HG02885 (cell line): ENCODE results near the gene SCNN1A.

ENCODE experiments used
- ATAC-seq: cut with Tn5 transposase; IDR thresholded peaks from one replicate; pipeline ENCODE4 v1.9.1; 2021; ENCODE audit warnings: mild to moderate bottlenecking; ENCODE audit not compliant: unreplicated experiment, poor library complexity

Gene SCNN1A

GRCh38 chr12:6369916-6370575 lies 5.3 kb downstream of the SCNN1A start:
- ATAC-seq: no peak

- no peak for ATAC-seq
Observed at GRCh38 chr12:6368906-6369525, 6.3 kb downstream of the SCNN1A start.

- ATAC-seq: no peak
Observed at GRCh38 chr12:6367969-6368892, 7.1 kb downstream of the SCNN1A start.

DNA sequence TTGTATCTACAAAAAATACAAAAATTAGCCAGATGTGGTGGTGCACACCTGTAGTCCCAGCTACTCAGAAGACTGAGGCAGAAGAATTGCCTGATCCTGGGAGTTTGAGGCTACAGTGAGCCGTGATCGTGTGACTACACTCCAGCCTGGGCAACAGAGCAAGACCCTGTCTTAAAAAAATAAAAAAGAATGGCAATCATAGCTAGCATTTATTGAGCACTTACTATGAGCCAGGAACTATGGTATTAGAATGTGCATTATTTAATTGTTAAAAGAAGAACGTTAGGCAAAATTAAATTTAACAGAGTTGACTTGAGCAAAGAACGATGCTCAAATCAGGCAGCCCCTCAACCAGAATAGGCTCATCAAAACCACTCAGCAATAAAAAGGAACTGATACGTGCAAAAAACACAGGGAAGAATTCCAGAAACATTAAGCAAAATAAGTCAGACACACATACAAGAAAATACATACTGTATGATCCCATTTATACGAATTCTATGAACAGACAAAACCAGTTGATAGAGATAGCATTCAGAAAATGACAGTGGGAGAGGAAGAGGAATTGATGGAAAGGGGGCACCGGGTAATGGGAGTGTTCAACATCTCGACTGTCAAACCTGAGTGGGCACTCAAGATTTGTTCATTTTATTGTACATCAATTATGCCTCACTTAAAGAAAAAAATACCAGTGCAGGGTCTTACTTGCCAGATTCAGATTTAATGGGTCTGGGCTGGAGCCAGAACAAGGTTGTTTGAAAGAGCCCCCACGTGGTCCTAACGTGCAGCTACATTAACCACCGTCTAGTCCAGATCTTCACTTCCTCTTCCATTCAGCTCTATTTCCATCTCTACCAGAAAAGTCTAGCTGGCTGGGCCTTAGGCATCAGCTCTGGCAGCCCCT lies 8.0 kb downstream of the SCNN1A start:
- no peak for ATAC-seq

- no peak for ATAC-seq
Observed at GRCh38 chr12:6364044-6364374, 11.4 kb downstream of the SCNN1A start.

- ATAC-seq: no peak
Observed at GRCh38 chr12:6363330-6364043, 11.9 kb downstream of the SCNN1A start.

DNA sequence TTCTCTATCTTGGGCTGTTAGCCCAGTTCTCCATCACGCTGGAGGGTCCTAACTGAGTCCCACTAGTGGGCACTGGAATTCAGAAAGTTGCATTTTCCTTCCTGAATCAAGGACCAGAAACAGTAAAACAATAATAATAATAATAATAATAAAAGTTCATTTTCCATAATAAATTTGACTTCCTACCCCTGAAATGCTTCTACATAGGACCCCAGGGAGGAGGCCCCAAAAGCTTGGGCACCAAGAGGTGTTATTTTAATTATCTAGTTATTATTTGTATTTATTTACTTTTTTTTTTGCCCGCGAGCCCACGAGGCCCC lies 12.4 kb downstream of the SCNN1A start:
- ATAC-seq: no peak

DNA sequence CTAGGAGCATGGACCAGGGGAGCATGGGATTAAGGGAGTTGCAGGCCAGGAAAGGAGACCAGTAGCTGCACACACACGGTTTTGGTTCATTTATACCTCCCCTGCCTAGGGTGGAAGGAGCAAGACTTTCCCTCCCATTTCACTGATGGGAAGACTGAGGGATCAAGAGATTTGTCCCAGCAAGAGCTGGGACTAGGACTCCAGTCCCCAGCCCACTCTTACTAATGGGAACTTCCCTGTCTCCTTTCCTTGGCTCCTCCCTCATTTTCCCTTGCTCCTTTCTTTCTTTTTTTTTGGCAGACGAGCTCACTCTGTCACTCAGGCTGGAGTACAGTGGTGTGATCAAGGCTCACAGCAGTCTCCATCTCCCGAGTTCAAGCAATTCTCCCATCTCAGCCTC lies 13.0 kb downstream of the SCNN1A start:
- ATAC-seq: no peak

DNA sequence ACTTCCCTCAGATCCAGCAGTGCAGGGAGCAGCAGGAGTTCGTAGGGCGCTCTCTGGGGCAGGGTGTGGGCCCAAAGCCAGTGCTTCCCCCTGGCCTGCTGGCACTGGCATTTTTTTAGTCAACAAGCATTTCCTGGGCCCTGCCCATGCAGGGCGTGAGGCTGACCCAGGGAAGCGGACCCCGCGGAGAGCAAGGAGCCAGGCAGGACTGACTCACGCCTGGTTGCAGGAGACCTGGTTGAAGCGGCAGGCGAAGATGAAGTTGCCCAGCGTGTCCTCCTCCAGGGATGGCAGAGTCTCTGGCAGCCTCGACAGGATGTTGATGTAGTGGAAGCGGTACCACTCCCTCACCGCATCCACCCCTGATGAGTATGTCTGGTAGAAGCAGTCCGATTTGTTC lies 13.5 kb downstream of the SCNN1A start:
- ATAC-seq: no peak

DNA sequence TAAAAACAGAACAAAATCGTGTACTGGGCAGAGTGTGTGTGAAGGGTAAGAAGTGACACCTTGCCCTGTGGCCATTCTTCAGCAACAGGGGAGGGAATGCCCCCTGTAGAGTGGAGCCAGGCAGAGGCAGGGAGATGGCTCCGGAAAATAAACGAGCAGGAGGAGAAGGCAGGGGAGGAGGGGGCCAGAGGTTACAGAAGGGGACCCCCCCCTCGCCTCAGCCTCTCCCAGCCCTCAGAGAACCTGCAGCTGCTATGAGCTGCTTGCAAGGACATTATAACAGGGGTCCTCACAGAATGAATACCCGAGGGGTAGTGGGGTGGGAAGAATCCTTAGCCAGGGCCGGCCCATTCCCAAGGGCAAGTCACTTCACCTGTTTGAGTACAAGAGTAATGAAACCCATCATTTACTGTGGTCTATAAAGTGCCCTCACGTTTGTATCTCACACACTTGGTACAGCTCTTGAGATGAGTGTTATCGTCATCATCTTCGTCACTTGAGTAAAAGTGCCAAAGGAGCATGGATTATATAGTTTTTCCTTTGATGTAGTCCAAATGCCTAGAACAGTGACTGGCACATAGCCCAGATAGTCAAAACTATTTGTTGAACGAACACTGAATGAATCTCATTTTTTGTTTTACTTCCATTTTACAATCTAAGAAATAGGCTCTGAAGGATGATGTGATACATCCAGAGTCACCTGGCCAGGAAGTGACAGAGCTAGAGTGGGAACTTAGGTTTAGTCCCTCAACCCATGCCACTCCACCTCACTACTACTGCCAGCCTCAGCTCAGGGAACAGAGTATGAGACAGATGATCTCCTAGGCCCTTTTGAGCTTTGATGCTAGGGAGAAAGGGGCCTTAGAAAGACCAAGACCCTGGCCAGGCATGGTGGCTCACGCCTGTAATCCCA lies 14.5 kb downstream of the SCNN1A start:
- ATAC-seq: no peak

- no peak for ATAC-seq
Observed at GRCh38 chr12:6360080-6360571, 15.2 kb downstream of the SCNN1A start.

DNA sequence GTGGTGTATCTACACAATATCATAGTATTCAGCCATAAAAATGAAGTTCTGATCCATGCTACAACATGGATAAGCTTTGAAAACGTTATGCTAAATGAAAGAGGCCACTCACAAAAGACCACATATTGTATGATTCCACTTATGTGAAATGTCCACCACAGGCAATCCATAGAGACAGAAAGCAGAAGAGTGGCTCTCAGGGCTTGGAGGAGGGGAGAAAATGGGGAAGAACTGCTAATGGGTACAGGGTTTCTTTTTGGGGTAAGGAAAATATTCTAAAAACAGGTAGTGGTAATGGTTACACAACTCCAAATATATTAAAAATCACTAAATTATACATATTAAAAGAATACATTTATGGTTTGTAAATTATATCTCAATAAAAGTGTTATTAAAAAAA lies 16.5 kb downstream of the SCNN1A start:
- no peak for ATAC-seq

- ATAC-seq: no peak
Observed at GRCh38 chr12:6356374-6356820, 19.0 kb downstream of the SCNN1A start.

DNA sequence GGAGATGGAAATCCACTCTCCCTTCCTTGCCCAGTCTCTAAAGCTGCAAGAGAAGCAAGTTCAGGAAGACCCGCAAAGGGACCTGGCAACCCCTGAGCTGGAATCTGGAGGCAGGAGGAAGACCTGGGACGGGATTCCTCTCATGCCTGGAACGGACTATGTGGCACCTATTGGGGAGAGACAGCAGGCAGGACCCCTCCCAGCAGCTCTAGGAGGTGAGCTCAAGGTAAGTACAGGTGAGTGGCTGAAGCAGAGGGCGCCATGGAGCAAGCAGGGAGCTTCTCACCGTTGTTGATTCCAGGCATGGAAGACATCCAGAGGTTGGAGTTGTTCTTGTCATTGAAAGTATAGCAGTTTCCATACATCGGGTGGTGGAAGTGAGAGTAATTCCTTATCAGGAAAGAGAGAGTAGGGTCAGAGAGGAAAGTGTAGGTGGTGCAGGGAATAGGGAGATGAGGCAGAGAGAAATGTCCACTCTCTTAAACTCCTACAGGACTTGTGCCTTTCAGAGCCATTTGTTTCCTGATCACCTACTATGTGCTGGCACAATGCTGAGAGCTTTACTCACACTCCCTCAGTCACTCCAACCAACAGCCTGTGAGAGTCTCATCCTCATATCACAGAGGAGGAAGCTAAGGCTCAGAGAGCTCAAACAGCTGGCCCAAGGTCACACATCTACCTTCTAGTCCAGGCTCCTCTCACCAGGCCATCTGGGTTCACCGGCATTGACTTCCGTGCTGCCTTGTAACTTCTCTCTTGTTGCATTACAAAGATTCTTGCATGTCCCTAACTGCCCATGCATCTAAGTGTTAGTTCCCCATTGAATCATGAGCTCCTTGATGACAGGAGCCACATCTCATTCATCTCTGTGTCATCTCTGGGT lies 19.6 kb downstream of the SCNN1A start:
- ATAC-seq: no peak

- no peak for ATAC-seq
Observed at GRCh38 chr12:6354495-6355393, 20.6 kb downstream of the SCNN1A start.
